Stimulated activated CD4-positive, alpha-beta T cell treated with anti-CD3 and anti-CD28 coated beads, TNF-alpha, amount 100 ng/mL, for 1 hour (primary cell): ENCODE measurements around the gene SERTAD1.
"Not testable (repeated sequence)": the region's sequence is repeated elsewhere in the genome, so short reads cannot be mapped to it uniquely, and the experiment has no call there.

Experiments used
- DNase-seq, 3 donors: peaks; one replicate each; pipeline ENCODE4 v3.0.0-alpha.2; 2020; ENCODE audit warnings: low read depth in 3 of 3, low spot score in 1 of 3

Gene SERTAD1

GRCh38 chr19:40452016-40452415 lies 26.2 kb upstream of the SERTAD1 start:
- DNase-seq, result no peak

DNA sequence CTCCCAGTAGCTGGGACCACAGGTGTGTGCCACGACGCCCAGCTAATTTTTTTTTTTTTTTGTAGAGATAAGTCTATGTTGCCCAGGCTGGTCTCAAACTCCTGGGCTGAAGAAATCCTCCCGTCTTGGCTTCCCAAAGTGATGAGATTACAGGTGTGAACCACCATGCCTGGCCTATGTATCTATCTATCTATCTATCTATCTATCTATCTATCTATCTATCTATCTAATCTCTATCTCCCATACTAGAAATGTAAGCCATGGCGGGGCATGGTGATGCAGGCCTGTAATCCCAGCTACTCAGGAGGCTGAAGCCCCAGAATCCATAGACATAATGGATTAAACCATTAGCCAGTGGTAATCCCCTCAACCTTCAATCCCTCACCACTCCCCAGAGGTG lies 24.9 kb upstream of the SERTAD1 start:
- no peak for DNase-seq

DNA sequence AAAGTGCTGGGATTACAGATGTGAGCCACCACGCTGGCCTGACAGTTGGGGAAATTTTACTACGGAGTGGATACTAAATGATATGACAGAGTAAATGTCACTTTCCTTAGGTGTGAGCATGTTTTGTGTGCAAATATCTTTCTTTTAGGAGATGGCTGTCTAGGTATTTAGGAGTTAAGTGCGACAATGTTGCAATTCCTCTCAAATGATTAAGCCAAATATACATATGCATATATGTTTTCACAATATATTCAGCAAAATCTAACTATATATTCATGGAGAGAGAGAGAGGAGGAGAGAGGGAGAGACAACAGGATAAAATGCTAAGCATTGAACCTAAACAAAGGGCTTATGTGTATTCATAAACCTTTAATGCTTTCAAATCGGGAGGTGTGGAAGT lies 23.7 kb upstream of the SERTAD1 start:
- no peak for DNase-seq

DNA sequence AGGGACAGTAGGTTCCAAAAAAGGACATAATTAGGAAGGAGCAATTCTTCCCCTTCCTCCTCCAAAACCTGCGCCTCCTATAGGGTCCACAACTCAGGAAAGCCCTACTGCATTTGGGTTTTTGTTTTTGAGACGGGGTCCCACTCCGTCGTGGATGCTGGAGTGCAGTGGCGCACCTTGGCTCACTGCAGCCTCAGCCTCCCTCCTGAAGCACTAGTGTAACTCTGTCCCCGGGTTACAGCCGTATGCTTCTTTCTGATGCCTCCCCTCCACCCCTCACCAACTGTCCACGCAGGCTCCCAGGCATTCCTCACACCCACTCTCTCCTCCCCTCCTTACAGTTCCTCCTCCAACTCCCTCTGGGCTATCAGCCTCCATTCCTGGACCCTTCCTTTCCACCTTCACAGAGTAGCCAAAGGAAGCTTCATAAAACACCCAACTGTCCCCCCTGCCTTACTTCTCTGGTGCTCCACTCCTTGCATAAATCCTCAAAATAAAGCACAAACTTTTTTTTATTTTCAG lies 20.5 kb upstream of the SERTAD1 start:
- no peak for DNase-seq

- DNase-seq, result no peak
Measured at GRCh38 chr19:40445780-40446262, 20.0 kb upstream of the SERTAD1 start.

- DNase-seq, result no peak
Measured at GRCh38 chr19:40444825-40445312, 19.1 kb upstream of the SERTAD1 start.

DNA sequence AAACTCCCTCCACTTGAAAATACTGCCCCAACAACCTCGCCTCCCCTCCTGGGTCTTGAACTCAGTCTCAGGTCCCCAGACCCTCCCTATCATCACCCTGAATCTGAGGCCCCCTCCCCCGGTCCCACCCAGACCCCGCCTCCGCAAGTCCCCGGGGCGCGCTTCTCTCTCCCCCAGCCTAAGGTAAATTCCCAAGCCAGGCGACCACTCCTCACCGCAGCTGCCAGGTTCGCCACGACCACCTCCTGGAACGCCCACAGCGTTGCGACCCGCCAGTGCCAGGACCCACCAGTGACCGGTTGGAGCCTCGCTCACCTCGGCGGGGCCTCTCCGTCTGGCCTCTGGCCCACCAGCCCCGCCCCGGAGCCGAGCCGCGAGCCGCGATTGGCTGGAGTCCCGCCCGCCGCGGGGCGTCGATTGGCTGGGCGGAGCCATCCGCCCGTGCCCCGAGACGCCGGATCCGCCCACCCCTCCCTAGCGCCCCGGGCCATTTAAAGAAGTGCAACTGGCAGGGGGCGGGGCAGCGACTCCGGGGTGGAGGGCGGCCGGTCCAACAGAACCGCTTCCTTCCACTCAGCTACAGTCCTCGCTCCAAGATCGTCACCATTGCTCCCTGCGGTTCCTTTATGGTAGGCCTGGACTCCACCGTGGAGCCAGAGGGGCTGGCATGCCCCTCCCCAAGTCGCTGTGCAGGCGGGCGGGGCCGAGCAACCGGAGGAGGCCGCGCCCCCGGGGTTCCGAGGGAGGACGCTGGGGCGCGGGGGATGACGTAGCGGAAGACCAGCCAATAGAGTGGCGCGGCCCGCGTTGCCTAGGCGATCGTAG lies 18.4 kb upstream of the SERTAD1 start, which contains the start of gene SERTAD3:
TSS of gene SERTAD3 (minus strand) at position 336 of the 825 bp plus-strand sequence. CDS start 2,255 bp downstream, outside the sequence.
- DNase-seq, result peak; percentile 89 to 93 (median 92)

DNA sequence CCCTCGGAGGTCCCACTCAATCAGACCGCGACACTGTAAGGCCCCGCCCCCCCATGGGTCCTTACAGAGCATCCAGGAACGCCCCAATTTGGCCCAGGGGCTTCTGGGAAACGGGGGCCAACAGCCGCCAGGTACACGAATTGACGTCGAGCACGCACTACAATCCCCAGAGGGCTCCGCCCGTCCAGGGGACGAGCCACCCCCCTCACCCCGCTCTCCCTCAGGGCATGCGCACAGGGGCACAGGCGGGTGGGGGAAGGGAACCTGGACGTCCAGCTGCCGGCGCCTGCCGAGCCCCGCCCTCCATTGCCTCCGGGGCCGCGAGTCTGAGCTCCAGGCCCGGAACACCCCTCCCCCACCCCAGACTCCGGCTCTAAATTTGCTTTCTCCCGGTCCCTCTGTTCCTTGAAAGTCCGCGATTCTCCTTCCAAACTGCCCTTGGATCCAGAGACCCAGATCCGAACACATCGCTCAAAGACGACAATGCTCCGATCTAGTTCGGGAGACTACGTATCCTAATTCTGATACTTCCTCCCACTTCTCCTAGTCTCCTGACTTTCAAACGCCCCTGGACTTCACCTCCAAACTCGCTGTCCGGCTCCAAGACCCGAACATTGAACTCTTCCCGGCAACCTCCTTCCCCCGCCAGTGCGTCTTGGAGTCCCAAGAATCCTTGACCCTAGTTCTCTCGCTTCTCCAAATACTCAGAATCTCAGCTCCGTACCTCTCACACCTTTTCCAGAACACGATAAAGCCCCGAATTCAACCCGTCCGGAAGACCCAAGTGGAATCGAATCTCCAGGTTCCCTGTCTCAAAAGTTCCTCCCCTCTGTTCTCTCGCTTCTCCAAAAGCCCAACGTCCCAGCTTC lies 17.6 kb upstream of the SERTAD1 start:
- peak; percentile 96 to 99 (median 97) for DNase-seq

GRCh38 chr19:40442328-40443130 lies 16.7 kb upstream of the SERTAD1 start:
- no peak for DNase-seq

DNA sequence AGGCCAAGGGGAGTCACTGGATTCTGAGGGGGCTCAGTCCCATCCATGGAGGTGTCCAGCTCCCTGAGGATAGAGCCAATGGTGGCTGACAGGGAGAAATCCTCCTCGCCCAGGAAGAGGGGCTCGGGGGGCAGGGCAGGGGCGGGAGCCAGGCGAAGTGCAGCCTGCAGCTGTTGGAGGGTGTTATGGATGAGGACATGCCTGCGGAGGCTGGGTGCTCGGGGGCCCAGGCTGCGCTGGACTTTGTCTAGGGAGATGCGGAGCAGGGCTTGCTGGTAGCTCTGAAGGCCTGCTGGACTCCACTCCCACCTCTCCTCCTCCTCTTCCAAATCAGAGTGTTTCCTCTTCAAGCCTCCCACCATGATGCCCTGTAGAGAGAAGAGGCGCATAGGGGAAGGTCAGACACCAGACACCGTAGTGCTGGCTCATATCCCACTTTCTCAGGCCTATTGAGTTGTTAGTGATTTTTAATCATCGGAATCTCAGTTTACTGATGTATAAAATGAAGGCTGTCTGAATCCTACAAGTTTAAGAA lies 16.0 kb upstream of the SERTAD1 start:
- no peak for DNase-seq

DNA sequence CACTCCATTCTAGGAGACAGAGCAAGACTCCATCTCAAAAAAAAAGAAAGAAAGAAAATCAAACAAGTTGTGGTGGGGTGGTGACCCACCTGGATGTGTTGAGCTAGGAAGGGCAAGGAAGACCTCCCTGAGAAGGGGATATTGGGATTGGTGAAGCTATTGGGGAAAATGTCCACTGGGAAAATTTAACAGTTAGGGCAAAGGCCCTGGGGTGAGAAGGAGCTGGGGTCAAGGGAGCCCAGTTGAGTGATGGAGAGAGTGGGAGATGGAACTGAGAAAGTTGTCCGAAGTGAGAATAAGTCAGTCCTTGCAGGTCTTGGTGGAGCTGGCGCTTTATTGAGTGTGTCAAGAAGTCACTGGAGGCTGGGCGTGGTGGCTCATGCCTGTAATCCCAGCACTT lies 12.5 kb upstream of the SERTAD1 start:
- DNase-seq, result no peak

DNA sequence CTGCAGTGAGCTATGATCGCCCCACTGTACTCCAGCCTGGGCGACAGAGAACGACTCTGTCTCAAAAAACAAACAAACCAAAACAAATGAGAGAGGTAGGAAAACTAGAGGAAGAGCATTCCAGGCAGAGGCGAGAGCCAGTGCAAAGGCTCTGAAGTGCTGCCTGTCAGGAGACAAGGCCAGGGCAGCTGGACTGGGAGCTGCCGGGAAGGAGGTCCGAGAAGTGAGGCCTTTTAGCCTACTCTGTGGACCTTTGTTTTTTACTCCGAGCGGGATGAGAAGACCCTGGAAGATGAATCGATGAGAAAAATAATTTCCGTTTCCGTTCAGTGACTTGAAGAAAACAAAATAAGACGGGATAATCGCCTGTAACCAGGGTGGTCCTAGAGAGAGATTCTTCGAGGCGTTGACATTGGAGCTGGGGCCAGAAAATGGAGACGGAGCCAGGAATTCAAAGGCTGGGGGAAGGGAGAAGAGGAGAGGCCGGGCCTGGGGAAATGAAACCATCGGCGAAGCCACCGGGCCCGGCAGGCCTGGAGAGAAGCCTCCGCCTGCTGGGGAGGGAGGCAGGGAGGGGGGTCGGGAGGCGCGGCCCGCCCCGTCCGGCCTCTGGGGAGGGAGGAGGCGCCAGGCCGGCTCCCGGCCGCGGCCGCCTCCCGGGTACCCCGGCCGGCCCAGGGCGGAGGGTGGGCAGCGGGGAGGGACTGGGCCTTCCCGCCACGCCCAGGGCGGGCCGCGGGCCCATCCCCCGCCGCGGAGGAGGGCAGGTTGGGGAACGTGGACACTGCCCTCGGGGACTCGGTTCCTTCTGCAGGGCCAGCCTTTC lies 7.8 kb upstream of the SERTAD1 start:
- DNase-seq, result no peak

DNA sequence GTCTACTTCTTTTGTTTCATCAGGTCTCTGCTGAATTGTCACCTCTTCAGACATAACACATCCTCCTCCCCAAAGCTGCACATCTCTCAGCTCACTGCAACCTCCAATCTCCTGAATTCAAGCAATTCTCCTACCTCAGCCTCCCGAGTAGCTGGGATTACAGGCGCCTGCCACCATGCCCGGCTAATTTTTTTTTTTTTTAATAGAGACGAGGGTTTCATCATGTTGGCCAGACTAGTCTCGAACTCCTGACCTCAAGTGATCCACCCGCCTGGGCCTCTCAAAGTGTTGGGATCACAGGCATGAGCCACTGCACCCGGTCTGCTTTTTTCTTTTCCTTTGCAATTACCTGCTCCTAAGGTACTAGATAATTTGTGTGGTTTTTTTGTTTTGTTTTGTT lies 7.0 kb upstream of the SERTAD1 start:
- not testable (repeated sequence) for DNase-seq

DNA sequence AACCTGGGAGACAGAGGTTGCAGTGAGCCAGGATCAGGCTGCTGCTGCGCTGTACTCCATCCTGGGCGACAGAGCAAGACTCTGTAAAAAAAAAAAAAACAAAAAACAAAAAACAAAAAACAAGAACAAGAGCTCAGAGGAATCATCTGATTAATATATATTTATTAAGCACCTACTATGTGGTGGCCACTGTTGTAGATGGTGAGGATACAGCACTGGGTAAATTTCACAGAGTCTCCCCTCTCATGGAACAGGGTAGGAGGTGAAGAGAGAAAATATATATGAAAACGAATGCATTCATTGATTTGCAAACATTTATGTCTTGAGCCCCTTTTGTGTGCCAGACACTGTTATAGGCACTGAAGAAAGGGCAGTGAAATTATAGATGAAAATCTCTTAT lies 5.9 kb upstream of the SERTAD1 start:
- no peak for DNase-seq

DNA sequence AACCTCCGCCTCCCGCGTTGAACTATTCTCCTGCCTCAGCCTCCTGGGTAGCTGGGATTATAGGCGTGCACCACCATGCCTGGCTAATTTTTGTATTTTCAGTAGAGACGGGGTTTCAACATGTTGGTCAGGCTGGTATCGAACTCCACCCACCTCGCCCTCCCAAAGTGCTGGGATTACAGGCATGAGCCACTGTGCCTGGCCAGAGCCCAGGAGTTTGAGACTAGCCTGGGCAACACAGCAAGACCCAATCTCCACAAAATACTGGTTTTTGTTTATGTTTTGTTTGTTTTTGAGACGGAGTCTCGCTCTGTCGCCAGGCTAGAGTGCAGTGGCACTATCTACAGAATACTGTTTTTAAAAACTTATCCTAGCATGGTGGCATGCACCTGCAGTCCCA lies 4.5 kb upstream of the SERTAD1 start:
- not testable (repeated sequence) for DNase-seq

DNA sequence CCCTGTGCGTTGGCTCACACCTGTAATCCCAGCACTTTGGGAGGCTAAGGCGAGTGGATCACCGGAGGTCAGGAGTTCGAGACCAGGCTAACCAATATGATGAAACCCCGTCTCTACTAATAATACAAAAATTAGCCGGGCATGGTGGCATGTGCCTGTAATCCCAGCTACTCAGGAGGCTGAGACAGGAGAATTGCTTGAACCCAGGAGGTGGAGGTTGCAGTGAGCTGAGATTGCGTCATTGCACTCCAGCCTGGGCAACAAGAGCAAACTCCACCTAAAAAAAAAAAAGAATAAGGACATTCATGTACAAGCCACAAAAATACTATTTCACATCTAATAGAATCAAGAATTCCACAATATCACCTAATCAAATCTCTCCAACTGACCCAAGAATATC lies 2.4 kb upstream of the SERTAD1 start:
- not testable (repeated sequence) for DNase-seq

- no peak for DNase-seq
Measured at GRCh38 chr19:40424637-40425449, 949 bp downstream of the SERTAD1 start.

GRCh38 chr19:40423938-40424337 lies 1.9 kb downstream of the SERTAD1 start:
- DNase-seq, result no peak
